ENCODE data around the gene AIPL1.

The AIPL1 gene

DNA sequence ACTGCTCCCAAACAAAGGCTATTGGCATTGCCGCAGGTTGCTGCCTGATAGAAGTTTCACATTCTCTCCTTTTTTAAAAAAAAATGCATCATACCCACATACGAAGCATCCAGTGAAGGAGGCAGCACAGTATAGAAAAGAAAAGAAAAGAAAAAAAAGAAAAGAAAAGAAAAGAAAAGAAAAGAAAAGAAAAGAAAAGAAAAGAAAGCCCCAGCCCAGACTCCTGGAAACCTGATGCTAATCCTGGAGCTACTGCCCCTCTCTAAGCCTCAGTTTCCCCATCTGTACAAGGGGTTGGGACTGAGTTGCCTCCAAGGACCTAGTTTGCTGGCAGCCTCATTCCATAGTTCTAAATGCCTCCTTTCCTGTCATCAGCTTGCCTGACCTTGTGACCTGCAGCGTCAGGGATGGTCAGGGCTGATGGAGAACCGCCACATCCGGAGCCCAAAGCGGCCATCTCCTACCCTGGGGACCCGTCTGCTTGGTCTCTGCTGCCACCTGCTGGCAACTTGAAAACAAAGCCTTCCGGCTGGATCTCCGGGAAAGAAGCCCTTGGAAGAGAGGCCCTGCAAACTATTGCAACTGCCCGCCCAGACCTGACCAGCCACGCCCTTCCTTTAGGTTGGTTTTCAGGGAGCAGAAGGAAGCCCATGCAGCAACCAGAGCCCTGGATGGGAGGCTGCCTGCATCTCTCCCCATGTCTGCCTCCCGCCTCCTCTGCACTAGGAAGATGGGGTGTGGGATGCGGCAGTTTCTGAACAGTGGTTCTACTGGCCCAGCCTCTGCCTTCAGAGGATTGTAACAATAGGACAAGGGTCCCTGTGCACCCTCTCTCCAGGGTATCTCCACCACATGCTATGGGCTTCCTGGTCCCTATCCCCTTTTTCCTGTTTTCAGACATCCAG lies 13.0 kb downstream of the AIPL1 start:
- peak; percentile 93 for DNase-seq (ENCODE audit: low spot score)

DNA sequence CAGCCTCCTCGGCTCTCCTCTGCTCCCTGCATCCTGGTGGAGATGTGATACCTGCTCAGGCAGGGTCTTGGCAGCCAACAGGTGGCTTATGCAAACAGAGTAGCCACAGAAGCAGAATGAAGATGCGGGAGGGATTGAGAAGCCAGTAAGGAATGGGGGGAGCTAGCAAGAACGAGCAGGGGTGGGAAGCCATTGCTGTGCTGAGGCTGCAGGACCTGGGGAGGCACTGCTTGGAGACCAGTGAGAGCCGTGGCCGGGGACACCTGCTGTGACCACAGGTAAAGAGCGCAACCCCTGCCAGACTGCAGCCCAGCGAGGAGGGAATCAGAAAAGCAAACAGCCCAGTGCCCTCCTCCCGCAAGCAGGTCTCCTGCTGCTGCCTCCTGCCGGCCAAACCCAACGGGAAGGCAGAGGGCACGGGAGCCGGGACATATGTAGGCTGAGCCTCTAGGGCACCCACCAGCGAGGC lies 14.7 kb downstream of the AIPL1 start:
- DNase-seq (ENCODE audit: low spot score): peak; percentile 39

DNA sequence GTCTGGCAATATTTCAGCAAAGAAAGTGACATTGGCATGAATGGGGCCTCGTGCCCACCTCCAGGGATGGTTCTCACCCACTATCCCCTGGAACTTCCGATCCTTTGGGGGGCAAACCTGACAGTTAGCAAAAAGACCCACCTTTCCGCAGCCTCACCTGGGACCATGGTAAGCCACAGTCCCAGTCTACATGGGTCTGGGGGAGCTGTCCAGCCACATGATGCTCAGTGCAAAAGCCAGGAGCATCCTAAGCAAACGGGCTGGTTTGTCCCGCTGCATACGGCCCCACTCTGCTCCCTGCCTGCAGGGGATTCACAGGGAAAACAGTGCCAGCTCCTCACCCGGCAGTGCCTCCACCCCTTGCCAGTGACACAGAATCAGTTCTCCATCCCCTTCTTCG lies 19.3 kb downstream of the AIPL1 start:
- no peak for DNase-seq (ENCODE audit: low spot score)

DNA sequence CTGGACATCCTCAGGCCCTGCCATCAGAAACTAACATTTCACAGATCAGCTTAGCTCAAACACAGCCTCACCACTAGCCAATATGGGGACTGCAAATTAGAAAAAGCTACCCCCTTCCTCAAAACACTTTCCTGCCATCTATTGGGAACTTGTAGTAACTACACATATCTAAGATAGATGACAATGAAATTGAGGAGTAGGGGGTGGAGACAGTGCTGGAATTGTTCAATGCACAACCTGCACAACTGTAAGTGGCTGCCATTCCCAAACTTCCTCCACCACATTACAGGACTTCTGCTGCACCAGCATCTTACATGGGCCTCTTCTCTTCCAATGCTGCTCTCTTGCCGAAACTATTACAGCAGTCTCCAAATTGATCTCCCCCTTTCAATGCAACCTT lies 21.9 kb downstream of the AIPL1 start:
- DNase-seq (ENCODE audit: low spot score): peak; percentile 34

DNA sequence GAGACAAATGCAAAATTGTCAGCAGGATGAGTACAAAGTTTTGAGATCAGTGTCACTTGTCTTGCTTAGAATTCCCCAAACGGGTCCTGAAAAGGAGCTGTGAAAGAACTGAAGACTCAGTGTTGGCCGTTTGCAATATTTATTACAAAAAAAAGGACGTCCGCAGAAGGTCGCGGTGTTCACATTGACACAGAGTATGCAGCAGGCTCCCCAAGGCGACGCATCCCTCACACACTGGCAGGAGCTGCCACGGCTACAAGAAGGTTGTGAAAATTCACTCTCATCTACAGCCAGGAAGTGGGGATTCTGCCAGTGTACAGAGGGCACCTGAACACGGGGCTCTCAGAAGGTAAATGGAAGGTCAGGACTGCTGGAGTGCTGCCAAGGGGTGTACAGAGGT lies 26.2 kb downstream of the AIPL1 start:
- DNase-seq (ENCODE audit: low spot score): no peak

DNA sequence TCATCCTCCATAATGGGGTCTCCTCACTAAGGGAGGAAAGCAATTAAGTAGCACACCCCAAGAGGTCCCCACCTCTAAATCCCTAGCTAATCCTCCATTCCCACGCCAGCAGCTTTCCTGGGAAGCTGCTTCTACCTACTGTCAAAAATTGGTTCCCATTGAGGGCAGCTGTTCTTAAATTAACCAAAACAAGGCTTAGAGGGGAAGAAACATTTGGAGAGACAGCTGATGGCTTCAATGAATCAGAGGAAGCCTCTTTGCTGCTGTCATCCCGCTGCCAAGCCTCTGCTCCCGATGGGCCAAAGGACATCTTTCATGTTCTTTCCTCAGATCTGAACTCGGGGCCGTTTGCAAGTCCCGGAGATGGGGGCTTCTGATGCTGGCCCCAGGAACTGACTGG lies 26.6 kb downstream of the AIPL1 start:
- no peak for DNase-seq (ENCODE audit: low spot score)

DNA sequence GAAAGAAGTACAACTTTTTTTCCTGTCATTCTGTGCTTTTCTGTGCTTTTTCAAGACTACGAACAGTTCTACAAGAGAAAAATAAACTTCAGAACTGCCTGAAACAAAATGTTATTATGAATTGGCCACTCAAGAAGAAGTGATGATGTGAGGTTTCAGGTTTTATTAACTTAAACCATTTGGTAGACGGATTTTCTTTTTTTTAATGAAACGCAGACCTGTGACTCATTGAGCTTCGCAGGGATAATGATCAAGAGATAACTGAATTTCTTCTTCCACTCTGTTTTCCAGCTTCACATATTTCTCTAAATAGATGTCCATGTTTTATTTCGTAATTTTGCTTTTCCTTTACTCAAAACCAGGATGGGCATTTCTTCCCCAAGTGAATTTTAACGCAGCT lies 32.7 kb downstream of the AIPL1 start:
- no peak for DNase-seq (ENCODE audit: low spot score)

DNA sequence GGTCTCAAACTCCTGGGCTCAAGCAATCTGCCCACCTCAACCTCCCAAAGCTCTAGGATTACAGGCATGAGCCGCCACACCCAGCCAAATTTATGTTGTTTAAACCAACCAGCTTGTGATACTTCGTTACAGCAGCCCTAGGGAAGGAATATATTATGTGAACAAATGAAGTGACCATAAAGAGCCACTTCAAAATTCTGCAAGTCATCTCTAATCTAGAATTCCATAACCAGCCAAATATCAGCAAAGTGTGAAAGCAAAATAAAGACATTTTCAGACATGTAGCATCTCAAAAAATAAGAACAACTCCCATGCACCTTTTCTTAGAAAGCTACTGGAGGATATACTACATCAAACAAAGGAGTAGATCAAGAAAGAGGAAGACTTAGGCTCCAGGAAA lies 36.0 kb downstream of the AIPL1 start:
- DNase-seq (ENCODE audit: low spot score): no peak

DNA sequence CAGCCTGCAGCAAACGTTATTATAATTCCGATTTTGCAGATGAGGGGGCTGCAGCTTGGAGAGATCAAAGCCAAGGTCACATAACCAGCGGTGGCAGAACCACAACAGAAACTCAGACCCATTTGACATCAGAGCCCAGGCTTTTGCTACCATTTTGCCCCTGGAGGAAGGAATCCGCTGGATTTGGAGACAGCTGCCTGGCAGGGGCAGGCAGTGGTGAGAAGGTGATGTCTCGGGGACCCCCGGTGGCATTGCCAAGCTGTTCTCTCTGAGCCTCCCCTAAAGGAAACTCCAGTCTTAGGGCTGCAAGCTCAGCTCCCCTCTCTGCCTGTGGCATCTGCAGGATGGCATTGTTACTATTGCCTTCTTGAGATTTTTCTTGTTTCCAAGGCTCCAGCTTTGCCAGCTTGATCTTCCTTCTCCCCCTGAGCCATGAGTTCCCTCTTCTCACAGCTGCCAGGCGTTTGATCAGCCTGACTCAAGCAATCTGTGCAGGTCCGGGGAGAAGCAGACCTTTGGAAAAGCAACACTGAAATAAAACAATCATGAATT lies 40.8 kb downstream of the AIPL1 start:
- DNase-seq (ENCODE audit: low spot score): no peak

DNA sequence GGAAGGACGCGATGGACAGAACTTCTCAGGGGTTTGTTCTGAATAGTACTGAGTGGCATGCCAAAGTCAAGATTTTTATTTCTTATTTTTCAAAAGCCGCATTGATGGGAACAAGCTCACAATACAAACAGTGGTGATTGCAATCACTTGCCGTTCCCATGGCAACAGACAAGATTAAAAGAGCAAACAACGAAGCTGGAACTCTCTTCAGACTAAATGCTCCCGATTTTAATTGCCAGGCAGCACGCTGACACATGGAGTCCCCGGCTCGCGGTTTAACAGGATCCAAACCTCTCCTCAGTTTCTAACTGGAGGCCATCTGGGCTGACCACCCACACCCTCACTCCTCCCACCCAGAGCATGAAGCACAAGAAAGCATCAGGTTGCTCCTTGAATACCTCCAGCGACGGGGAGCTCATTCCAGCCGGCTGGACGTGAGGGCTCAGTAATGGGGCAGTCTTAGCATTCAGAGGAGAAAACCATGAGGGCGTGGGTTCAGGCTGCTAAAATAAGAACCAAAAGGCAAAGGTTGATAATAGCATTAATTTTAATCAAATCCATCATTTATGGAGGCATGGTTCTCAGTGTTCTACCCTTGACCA lies 41.5 kb downstream of the AIPL1 start:
- DNase-seq (ENCODE audit: low spot score): no peak

DNA sequence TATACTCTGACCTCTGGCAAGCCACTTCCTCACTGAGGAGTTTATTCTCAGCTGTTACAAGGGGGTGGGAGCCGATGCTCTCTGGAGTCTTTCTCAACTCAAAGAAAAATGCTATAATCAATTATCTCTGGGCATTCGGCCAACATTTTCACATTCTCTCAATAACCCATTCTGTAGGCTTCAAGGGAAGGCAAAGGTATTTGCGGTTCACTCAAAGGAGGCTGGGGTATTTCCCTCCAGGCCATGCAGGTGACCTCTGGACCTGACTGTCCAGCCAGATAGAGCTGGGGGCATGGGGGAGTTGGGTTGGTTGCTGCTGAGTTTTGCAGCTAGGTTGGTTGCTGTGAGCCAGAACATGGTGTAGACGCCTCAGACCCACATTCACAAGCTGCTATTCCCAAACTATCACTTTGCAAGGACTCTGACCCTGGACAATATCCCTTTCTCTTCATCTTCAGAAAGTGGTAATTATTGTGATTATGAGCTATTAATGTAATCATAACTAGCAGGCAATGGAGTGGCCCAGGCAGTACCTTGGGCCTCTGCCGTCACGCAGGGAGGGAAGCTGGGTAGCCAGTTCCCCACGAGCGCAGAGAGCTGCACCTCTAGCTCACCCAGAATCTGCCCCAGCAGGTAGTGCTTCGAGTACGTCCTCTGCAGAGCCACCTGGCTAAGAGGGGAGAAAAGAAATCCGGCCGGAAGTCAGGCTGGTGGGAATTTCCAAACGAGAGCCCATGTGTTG lies 42.1 kb downstream of the AIPL1 start:
- DNase-seq (ENCODE audit: low spot score): no peak

DNA sequence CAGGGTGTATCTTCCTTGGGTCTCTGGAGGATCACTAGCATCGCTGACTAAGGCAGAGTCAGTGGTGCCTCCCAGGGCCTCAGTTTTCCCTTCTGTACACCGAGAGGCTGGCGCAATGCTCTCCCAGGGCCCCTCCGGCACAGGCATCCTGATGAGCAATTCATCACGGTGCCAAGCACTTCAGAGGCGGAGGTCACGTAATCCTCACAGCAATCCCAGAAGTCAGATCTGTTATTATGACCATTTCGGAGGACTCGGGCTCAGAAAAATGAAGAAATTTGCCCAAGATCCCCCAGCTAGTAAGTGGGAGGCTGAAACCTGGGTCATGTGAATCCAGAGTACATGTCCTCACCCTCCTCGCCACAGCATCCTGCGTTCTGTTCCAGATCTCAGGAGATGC lies 46.5 kb downstream of the AIPL1 start:
- DNase-seq (ENCODE audit: low spot score): peak; percentile 4

DNA sequence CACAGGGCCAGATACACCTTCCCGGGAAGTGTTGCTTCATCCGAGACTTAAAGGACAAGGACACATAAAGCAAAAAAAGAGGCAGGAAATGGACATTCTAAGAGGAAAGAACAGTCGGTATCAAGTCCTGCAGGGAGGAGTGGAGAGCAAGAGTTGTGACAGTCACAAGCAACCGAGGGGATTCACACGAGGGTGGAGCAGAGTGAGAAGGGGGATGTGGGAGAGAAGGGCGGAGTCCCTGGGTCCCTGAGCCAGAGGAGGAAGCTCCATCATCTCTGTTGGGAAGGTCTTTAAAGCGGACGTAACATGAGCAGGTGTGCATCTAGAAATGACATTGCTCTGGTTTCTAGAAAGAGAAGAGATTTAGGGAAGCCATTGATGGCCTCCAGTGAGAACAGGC lies 47.1 kb downstream of the AIPL1 start:
- no peak for DNase-seq (ENCODE audit: low spot score)

DNA sequence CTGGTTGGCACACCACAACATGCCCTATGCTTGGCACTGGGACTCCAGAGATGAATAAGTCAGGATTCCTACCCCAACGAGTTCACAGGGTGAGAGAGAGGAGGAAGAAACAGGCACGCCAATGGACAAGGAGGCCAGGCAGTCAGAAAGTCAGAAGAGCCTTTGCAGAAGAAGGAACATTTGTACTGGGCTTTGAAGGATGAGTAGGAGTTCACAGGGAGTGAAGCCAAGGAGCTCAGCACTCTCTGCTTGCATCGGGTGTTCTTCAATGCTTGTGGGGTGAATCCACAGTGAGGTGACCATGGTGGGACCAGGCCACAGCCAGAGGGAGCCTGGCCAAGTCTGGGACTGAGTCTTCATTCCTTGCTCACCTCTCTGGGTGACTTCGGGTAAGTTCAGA lies 47.5 kb downstream of the AIPL1 start:
- DNase-seq (ENCODE audit: low spot score): no peak

DNA sequence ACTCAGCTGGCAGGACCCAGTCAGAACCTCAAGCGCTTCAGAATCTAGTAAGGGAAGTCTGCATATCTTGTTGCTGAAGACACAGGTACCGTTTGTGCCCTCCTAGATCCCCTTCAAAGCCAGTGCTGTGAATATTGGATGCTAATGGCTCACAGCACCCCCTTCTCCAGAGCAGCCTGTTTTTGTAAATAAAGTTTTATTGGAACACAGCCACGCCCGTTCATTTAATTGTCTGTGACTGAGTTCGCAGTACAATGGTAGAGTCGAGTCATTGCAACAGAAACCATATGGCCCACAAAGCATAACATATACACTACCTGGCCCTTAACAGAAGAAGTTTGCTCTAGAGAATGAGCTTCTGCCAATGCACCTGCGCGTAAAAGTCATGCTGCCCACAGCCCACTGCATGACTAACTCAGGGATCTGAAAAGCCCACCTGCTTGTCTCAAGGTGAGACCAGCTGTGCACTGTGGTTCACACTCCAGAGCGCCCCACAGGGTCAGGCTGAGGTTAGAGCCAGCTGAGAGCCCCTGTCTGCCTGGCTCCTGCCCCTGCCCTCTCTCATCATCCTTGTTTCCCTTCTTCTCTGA lies 48.8 kb downstream of the AIPL1 start:
- no peak for DNase-seq (ENCODE audit: low spot score)

DNA sequence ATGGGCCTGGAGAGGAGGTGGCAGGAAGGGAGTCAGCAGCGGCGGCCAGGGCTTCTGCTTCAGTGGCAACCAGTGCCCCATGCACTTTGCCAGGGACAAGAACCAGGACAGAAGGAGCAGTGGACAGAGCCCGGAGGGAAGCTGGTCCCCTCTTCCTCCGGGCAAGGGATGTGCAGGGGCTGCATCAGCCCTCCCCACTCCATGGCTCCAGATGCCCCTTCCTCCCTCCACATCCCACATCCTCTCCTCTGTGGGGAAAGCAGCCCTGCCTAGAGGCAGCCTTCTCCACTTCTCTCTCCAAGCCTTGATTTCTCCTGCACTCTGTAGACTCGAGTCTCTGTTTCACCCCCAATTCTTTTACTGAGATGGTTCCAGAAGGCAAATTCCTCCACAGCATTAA lies 50.4 kb downstream of the AIPL1 start:
- no peak for DNase-seq (ENCODE audit: low spot score)

DNA sequence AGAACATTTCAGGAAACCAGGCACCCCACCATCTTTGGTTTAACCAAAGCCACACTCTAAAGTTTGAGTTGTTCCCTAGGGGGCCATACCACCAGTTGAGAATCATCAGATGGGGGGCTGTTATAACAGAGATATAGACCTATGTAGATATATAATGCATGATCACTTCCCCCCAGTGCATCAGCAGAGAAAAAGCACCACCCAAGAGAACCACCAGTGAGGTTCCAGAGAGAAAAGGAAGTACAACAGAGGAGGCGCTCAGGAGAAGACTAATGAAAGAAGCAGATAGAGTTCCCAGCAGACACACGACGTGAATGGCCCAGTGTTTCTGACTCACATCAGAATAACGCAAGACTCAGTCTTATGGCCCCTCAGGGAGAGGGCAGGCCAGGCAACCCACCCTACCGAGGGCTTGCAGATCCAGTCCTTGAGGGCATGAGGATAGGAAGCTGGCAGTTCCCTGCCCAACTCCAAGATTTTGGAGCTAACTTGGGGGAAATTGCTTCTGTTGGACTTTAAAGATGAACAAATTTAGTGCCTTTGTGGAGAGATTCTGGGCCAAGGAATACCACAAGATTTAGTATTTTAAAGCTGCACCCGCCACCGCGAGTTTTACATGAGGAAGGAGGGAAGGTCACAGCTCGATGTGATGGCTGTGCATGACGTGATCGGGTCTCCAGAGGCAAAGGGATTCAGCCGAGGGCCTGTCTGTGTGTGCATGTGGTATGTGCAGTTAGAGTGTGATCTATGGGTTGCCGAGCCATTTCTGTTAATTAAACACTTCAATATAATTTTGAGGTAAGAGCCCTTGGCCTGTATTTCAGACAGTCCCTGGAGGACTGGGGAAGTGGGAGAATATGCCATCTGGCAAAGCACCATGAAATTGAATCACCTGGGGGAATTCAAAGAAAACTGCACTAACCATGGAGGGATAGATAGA lies 53.1 kb downstream of the AIPL1 start:
- DNase-seq (ENCODE audit: low spot score): no peak

DNA sequence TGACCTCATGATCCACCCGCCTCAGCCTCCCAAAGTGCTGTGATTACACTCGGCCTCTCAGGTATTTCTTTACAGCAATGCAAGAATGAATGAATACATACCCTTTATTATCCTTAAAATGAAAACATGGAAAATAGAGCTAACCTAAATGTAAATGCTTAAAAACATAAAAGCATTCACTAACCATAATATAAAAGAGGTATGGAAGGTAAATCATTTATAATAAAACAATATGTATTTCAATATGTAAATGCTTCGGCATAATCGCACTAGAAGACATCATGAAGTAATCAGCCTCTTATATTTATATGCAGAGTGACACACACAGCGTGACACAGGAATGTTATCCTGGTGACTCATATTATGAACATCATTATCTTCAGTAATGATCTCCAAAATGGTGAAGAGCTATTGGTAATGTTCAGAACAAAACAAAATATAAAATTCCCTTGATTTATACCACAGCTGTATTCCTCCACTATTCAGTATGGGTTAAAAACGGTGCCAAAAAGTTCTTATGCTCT lies 53.9 kb downstream of the AIPL1 start:
- DNase-seq (ENCODE audit: low spot score): no peak

DNA sequence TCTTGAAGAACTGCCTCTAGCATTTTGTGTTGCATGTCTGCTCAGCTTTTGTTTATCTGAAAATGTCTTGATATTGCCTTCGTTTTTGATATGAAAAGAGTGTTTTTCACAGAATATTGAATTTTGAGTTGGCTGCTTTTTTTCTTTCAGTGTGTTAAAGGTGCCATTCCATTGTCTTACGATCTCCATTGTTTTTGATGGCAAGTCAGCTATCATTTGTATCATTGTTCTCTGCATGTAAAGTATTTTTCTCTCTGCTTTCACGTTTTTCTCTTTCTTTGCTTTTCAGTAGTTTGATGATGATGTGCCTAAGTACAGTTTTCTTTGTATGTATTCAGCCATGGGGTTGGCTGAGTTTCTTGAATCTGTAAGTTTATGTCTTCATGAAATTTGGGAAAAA lies 57.0 kb downstream of the AIPL1 start:
- DNase-seq (ENCODE audit: low spot score): no peak

DNA sequence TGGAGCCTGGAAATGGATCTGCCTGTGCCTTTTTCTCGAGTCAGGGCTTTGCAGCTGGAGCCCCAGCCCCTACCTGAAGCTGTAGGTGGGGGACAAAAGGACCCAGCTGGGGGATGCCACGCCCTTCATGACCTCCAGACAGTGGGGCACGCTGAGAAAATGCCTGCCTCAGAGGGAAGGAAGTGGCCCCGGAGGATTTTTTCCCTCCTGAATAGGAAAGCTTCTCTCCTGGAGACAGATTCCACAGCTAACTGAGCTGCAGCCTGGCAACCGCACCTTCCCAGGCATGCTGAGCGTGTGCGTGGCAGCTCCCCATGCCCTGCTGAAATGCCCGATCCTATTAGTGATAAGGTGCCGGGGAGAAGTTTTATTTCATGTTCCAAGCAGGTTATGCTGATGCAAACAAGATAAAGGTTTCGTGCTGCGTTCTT lies 58.0 kb downstream of the AIPL1 start:
- DNase-seq (ENCODE audit: low spot score): no peak

All from AG20443 (cell line).